Stimulated activated CD8-positive, alpha-beta memory T cell treated with anti-CD3 and anti-CD28 coated beads, Interleukin-12 subunit alpha, Interleukin-12 subunit beta, amount 100 ng/mL, for 4 hours (primary cell): Measurements from ENCODE around the gene PCDHB9.

Experiments
- DNase-seq: peaks from one replicate; pipeline ENCODE4 v3.0.0-alpha.2; 2020; ENCODE audit warnings: low read depth

The PCDHB9 gene

GRCh38 chr5:141236516-141237313 lies 49.8 kb downstream of the PCDHB9 start:
- no peak for DNase-seq
